Activated naive CD4-positive, alpha-beta T cell treated with anti-CD3 and anti-CD28 coated beads, Interleukin-2, amount 50 U/mL, for 24 hours (primary cell): ENCODE results near the gene CNOT6L.

Experiments
- H3K27ac Mint-ChIP-seq: one replicate; pipeline ENCODE4 v1.8.0; 2021; ENCODE audit warnings: mild to moderate bottlenecking, mixed read lengths
- H3K27me3 Mint-ChIP-seq: one replicate; pipeline ENCODE4 v1.8.0; 2021; ENCODE audit warnings: mixed read lengths
- H3K36me3 Mint-ChIP-seq: one replicate; pipeline ENCODE4 v1.8.0; 2021; ENCODE audit warnings: mixed read lengths
- H3K4me1 Mint-ChIP-seq: one replicate; pipeline ENCODE4 v1.8.0; 2021; ENCODE audit warnings: mixed read lengths
- H3K4me3 Mint-ChIP-seq: one replicate; pipeline ENCODE4 v1.8.0; 2021; ENCODE audit warnings: mild to moderate bottlenecking, mixed read lengths
- H3K9me3 Mint-ChIP-seq: one replicate; pipeline ENCODE4 v1.8.0; 2021; ENCODE audit warnings: mixed read lengths

Gene CNOT6L

GRCh38 chr4:77834403-77834802, 15.2 kb upstream of the CNOT6L start:
- no peak overlapping the region for H3K27ac Mint-ChIP-seq
- no peaks in the 10 kb centered on the region for H3K27me3 Mint-ChIP-seq
- peaks cover 9% of the 10 kb centered on the region for H3K4me1 Mint-ChIP-seq
- H3K36me3 Mint-ChIP-seq: no peaks in the 10 kb centered on the region
- no peaks in the 10 kb centered on the region for H3K9me3 Mint-ChIP-seq
- H3K4me3 Mint-ChIP-seq: no peak overlapping the region

- Mint-ChIP-seq H3K27me3 (no peaks in the 10 kb centered on the region), H3K27ac (no peak overlapping the region), H3K4me3 (no peak overlapping the region), H3K9me3 (no peaks in the 10 kb centered on the region), H3K36me3 (no peaks in the 10 kb centered on the region), H3K4me1 (peaks cover 21% of the 10 kb centered on the region)
These were observed 14.1 kb upstream of the CNOT6L start for GRCh38 chr4:77833126-77833724.

GRCh38 chr4:77827343-77827742, 8.2 kb upstream of the CNOT6L start:
- Mint-ChIP-seq H3K4me3 (peak overlapping the region; percentile 23), H3K27me3 (no peaks in the 10 kb centered on the region), H3K4me1 (peaks cover 62% of the 10 kb centered on the region), H3K36me3 (no peaks in the 10 kb centered on the region), H3K9me3 (no peaks in the 10 kb centered on the region), H3K27ac (peak overlapping the region; percentile 85)

GRCh38 chr4:77826275-77826674, 7.1 kb upstream of the CNOT6L start:
- H3K27me3 Mint-ChIP-seq: no peaks in the 10 kb centered on the region
- no peaks in the 10 kb centered on the region for H3K9me3 Mint-ChIP-seq
- H3K4me1 Mint-ChIP-seq: peaks cover 73% of the 10 kb centered on the region
- no peak overlapping the region for H3K4me3 Mint-ChIP-seq
- H3K36me3 Mint-ChIP-seq: no peaks in the 10 kb centered on the region
- H3K27ac Mint-ChIP-seq: peak overlapping the region; percentile 85

GRCh38 chr4:77821775-77822174, 2.6 kb upstream of the CNOT6L start:
- Mint-ChIP-seq H3K27me3 (no peaks in the 10 kb centered on the region), H3K4me1 (peaks cover 60% of the 10 kb centered on the region), H3K4me3 (peak overlapping the region; percentile 94), H3K9me3 (no peaks in the 10 kb centered on the region), H3K27ac (peak overlapping the region; percentile 99), H3K36me3 (peaks cover 4% of the 10 kb centered on the region)

- Mint-ChIP-seq H3K4me1 (peaks cover 59% of the 10 kb centered on the region), H3K27me3 (no peaks in the 10 kb centered on the region), H3K27ac (peak overlapping the region; percentile 99), H3K36me3 (peaks cover 4% of the 10 kb centered on the region), H3K9me3 (no peaks in the 10 kb centered on the region), H3K4me3 (peak overlapping the region; percentile 94)
These were observed 1.7 kb upstream of the CNOT6L start for GRCh38 chr4:77820649-77821561.

GRCh38 chr4:77819843-77820648, 878 bp upstream of the CNOT6L start:
- H3K9me3 Mint-ChIP-seq: no peaks in the 10 kb centered on the region
- H3K4me3 Mint-ChIP-seq: peak overlapping the region; percentile 94
- peaks cover 4% of the 10 kb centered on the region for H3K36me3 Mint-ChIP-seq
- H3K27me3 Mint-ChIP-seq: no peaks in the 10 kb centered on the region
- H3K4me1 Mint-ChIP-seq: peaks cover 59% of the 10 kb centered on the region
- peak overlapping the region; percentile 99 for H3K27ac Mint-ChIP-seq

GRCh38 chr4:77819404-77819842, 255 bp upstream of the CNOT6L start:
- peak overlapping the region; percentile 100 for H3K27ac Mint-ChIP-seq
- peak overlapping the region; percentile 99 for H3K4me3 Mint-ChIP-seq
- peaks cover 60% of the 10 kb centered on the region for H3K4me1 Mint-ChIP-seq
- no peaks in the 10 kb centered on the region for H3K9me3 Mint-ChIP-seq
- H3K36me3 Mint-ChIP-seq: peaks cover 4% of the 10 kb centered on the region
- no peaks in the 10 kb centered on the region for H3K27me3 Mint-ChIP-seq

- Mint-ChIP-seq H3K27ac (peak overlapping the region; percentile 96), H3K4me1 (peaks cover 72% of the 10 kb centered on the region), H3K9me3 (no peaks in the 10 kb centered on the region), H3K27me3 (no peaks in the 10 kb centered on the region), H3K4me3 (peak overlapping the region; percentile 87), H3K36me3 (peaks cover 4% of the 10 kb centered on the region)
These were observed 1.0 kb downstream of the CNOT6L start for GRCh38 chr4:77818073-77818601.

- peaks cover 72% of the 10 kb centered on the region for H3K4me1 Mint-ChIP-seq
- peaks cover 4% of the 10 kb centered on the region for H3K36me3 Mint-ChIP-seq
- H3K27ac Mint-ChIP-seq: peak overlapping the region; percentile 96
These were observed 1.7 kb downstream of the CNOT6L start for GRCh38 chr4:77817304-77818072.

GRCh38 chr4:77816546-77816945, 2.6 kb downstream of the CNOT6L start:
- peaks cover 71% of the 10 kb centered on the region for H3K4me1 Mint-ChIP-seq
- peaks cover 6% of the 10 kb centered on the region for H3K36me3 Mint-ChIP-seq
- H3K4me3 Mint-ChIP-seq: peak overlapping the region; percentile 74
- H3K27ac Mint-ChIP-seq: peak overlapping the region; percentile 70
- no peaks in the 10 kb centered on the region for H3K9me3 Mint-ChIP-seq
- no peaks in the 10 kb centered on the region for H3K27me3 Mint-ChIP-seq

More at GRCh38 chr4:77817304-77818072, 1.7 kb downstream of the CNOT6L start:
- Mint-ChIP-seq H3K4me3 (peak overlapping the region; percentile 87), H3K27me3 (no peaks in the 10 kb centered on the region), H3K9me3 (no peaks in the 10 kb centered on the region)

GRCh38 chr4:77815636-77816035, 3.5 kb downstream of the CNOT6L start:
- H3K36me3 Mint-ChIP-seq: peaks cover 7% of the 10 kb centered on the region
- peak overlapping the region; percentile 73 for H3K4me3 Mint-ChIP-seq
- H3K9me3 Mint-ChIP-seq: no peaks in the 10 kb centered on the region
- no peaks in the 10 kb centered on the region for H3K27me3 Mint-ChIP-seq
- peaks cover 71% of the 10 kb centered on the region for H3K4me1 Mint-ChIP-seq
- H3K27ac Mint-ChIP-seq: peak overlapping the region; percentile 85

- Mint-ChIP-seq H3K4me3 (peak overlapping the region; percentile 15), H3K27me3 (no peaks in the 10 kb centered on the region), H3K36me3 (peaks cover 13% of the 10 kb centered on the region), H3K9me3 (no peaks in the 10 kb centered on the region), H3K27ac (peak overlapping the region; percentile 90), H3K4me1 (peaks cover 87% of the 10 kb centered on the region)
These were observed 13.3 kb downstream of the CNOT6L start for GRCh38 chr4:77805840-77806239.

- Mint-ChIP-seq H3K27me3 (no peaks in the 10 kb centered on the region), H3K36me3 (peaks cover 11% of the 10 kb centered on the region), H3K27ac (peak overlapping the region; percentile 46)
These were observed 14.7 kb downstream of the CNOT6L start for GRCh38 chr4:77804471-77804870.

More at GRCh38 chr4:77804471-77804870, 14.7 kb downstream of the CNOT6L start:
- Mint-ChIP-seq H3K9me3 (no peaks in the 10 kb centered on the region), H3K4me3 (no peak overlapping the region), H3K4me1 (peaks cover 92% of the 10 kb centered on the region)
